ENCODE results near the gene PPM1N.
A peak's percentile ranks its signal among the peaks of the same experiment; 100 is the strongest.

- no peak for TF ChIP-seq CTCF (IDR thresholded peaks at IDR 0.05)
- TF ChIP-seq POLR2A (IDR thresholded peaks at IDR 0.05): peak; percentile 83 to 94
Observed at GRCh38 chr19:45467456-45468158, 30.6 kb upstream of the PPM1N start, which contains the start of gene FOSB.

All from Peyer's patch (tissue), 4 donors.